Left lung (tissue), 10 donors: ENCODE results near the gene SEPTIN5. TPM values are rescaled to one million over a fixed set of nuclear protein-coding genes. Genes with fewer than 3 reads are reported as not detected.

Experiments
- ATAC-seq: fragments of 200-7000 bp; cut with Tn5 transposase; one replicate; pipeline ENCODE4 v1.9.1; 2020; ENCODE audit warnings: moderate library complexity
- DNase-seq, 4 donors: peaks; one replicate each; pipeline ENCODE4 v3.0.0-alpha.2; 2013 to 2020
- H3K27ac ChIP-seq, 2 donors: fragments of 200-600 bp; sonication (generic) in 1 of 2; one replicate each; pipeline versions ENCODE4 v1.5.0 to v1.8.0; 2020 to 2021
- H3K27me3 ChIP-seq, 2 donors: fragments of 200-600 bp; sonication (generic) in 1 of 2; one replicate each; pipeline versions ENCODE4 v1.5.0 to v1.8.0; 2020 to 2021
- H3K36me3 ChIP-seq, 2 donors: fragments of 200-600 bp; sonication (generic) in 1 of 2; one replicate each; pipeline versions ENCODE4 v1.5.0 to v1.8.0; 2020 to 2021
- H3K4me1 ChIP-seq, 2 donors: fragments of 200-600 bp; one replicate each; pipeline ENCODE4 v1.8.0; 2021
- H3K4me3 ChIP-seq, 2 donors: fragments of 200-600 bp; sonication (generic) in 1 of 2; one replicate each; pipeline versions ENCODE4 v1.5.0 to v1.8.0; 2020 to 2021; ENCODE audit warnings: mild to moderate bottlenecking in 1 of 2
- H3K9me3 ChIP-seq, 2 donors: fragments of 200-600 bp; sonication (generic) in 1 of 2; one replicate each; pipeline versions ENCODE4 v1.5.0 to v1.8.0; 2020 to 2021
- intact Hi-C, 2 donors: fragments of 100-400 bp; cut with DNase I; formaldehyde crosslinking; loops; one replicate each; pipeline versions ENCODE4 v1.11.2 to v1.14.2; 2022
- polyA plus RNA-seq, 6 donors: library from polyadenylated mRNA; unstranded; fragments of 120-200 nt; gene quantifications; one replicate each; pipeline ENCODE4 v1.2.1, GENCODE V29; 2013; ENCODE audit not compliant: insufficient read length in 6 of 6
- total RNA-seq, 2 donors: library from RNA; stranded (reverse); fragmentation: NEBNext Ultra II Directional; extraction: Animal tissue kit (Norgen Biotek cat#: 25700); gene quantifications; one replicate each; pipeline ENCODE4 v1.2.1, GENCODE V29; 2021
- TF ChIP-seq, protein P1 (sequence below), 2 donors: fragments of 200-600 bp; sonication (generic) in 1 of 2; IDR thresholded peaks; one replicate each; pipeline versions ENCODE4 v1.5.0 to v1.8.0; 2021; ENCODE audit warnings: antibody characterized with exemption in 2 of 2
- donor health status: DM: no; HTN: yes; CAD: no.
- donor health status: DM: no; HTN: no; CAD: no.

The SEPTIN5 gene
- total and polyA plus RNA-seq, 8 donors, result 14.6 to 80.0 (median 63.0) TPM

GRCh38 chr22:19738664-19739447 is 24.6 kb downstream of the SEPTIN5 start:
- Histone ChIP-seq H3K9me3 (no peaks in the 10 kb centered on the region), H3K27me3 (peaks cover 0 to 11% of the 10 kb centered on the region in 2 donors)
- DNase-seq, result no peak

DNA sequence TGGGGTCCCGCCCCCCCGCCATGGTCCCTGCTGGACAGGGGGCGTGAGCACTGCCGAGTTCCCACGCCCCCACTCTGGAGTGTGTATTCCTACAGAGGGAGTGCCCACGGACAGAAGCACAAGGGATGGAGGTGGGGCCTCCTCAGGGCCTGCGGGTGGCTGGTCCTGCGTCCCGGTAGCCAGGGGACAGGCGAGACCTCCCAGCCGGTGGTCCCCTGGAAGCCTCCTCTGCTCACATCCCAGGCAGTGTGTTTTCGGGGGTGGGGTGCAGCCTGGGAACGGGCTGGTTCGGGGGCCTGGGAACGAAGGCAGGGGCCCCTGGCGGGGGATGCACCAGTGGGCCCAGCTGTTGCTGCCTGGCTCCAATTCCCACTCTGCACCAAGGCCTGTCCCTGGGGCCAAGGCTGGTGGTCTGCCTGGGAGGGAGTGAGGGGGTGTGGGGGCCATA is 25.2 kb downstream of the SEPTIN5 start:
- Histone ChIP-seq H3K27me3 (peaks cover 0 to 11% of the 10 kb centered on the region in 2 donors), H3K9me3 (no peaks in the 10 kb centered on the region), H3K36me3 (no peaks in the 10 kb centered on the region), H3K4me3 (no peak overlapping the region), H3K4me1 (no peaks in the 10 kb centered on the region), H3K27ac (no peak overlapping the region)
- intact Hi-C loops, result no loop called here
- no peak for ATAC-seq
- DNase-seq, result no peak
- TF ChIP-seq, protein P1, sequence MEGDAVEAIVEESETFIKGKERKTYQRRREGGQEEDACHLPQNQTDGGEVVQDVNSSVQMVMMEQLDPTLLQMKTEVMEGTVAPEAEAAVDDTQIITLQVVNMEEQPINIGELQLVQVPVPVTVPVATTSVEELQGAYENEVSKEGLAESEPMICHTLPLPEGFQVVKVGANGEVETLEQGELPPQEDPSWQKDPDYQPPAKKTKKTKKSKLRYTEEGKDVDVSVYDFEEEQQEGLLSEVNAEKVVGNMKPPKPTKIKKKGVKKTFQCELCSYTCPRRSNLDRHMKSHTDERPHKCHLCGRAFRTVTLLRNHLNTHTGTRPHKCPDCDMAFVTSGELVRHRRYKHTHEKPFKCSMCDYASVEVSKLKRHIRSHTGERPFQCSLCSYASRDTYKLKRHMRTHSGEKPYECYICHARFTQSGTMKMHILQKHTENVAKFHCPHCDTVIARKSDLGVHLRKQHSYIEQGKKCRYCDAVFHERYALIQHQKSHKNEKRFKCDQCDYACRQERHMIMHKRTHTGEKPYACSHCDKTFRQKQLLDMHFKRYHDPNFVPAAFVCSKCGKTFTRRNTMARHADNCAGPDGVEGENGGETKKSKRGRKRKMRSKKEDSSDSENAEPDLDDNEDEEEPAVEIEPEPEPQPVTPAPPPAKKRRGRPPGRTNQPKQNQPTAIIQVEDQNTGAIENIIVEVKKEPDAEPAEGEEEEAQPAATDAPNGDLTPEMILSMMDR (IDR thresholded peaks at IDR 0.05), result no peak

More at GRCh38 chr22:19738664-19739447, 24.6 kb downstream of the SEPTIN5 start:
- Histone ChIP-seq H3K4me3 (no peak overlapping the region), H3K4me1 (no peaks in the 10 kb centered on the region), H3K27ac (no peak overlapping the region), H3K36me3 (no peaks in the 10 kb centered on the region)
- TF ChIP-seq, protein P1 (IDR thresholded peaks at IDR 0.05), result no peak
- intact Hi-C loops, result no loop called here
- no peak for ATAC-seq

GRCh38 chr22:19739911-19740449 is 25.7 kb downstream of the SEPTIN5 start:
- TF ChIP-seq, protein P1 (IDR thresholded peaks at IDR 0.05), result no peak
- DNase-seq, result no peak
- Histone ChIP-seq H3K27ac (no peak overlapping the region), H3K4me1 (no peaks in the 10 kb centered on the region), H3K4me3 (no peak overlapping the region), H3K27me3 (peaks cover 0 to 11% of the 10 kb centered on the region in 2 donors), H3K9me3 (no peaks in the 10 kb centered on the region), H3K36me3 (no peaks in the 10 kb centered on the region)
- no peak for ATAC-seq
- intact Hi-C loops, result no loop called here

DNA sequence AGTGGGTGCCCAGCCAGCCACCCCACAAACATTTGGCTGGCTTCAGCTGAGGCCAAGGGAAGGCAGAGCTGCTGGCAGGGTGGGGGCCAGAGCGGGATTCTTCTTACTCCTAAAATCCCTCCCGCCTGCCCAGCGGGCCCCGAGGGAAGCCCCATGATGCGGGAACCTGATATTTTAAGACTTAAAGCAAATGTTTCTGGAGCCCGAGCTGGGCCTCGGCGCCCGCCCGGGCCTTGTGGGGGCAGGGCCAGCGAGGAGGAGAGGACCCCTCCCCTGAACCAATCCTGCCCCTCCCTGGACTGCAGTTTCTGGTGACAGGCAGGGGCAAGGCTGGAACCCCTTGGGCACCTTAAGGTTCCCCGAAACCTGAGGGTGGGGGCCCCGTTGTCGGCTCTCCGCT is 26.3 kb downstream of the SEPTIN5 start:
- H3K9me3 ChIP-seq, result no peaks in the 10 kb centered on the region
- intact Hi-C loops, result no loop called here
- H3K4me1 ChIP-seq, result no peaks in the 10 kb centered on the region
- no peak for DNase-seq
- ATAC-seq, result no peak
- no peak overlapping the region for H3K4me3 ChIP-seq
- TF ChIP-seq, protein P1 (IDR thresholded peaks at IDR 0.05), result no peak
- peaks cover 0 to 11% of the 10 kb centered on the region in 2 donors for H3K27me3 ChIP-seq
- H3K27ac ChIP-seq, result no peak overlapping the region
- no peaks in the 10 kb centered on the region for H3K36me3 ChIP-seq

DNA sequence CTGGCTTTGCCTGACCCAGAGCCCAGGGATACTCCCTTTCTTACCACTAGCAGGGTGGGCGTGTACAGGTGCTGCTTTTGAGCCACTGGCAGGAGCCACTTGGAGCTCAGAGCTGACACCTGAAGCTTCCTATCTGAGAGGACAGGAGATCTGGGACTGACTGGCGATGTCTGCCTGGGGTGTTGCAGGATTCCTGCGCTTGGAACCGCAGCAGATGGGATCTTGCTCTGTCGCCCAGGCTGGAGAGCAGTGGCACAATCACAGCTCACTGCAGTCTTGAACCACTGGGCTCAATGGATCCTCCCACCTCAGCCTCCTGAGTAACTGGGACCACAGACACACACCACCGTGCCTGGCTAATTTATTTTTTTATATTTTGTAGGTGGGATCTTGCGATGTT is 26.8 kb downstream of the SEPTIN5 start:
- TF ChIP-seq, protein P1 (IDR thresholded peaks at IDR 0.05), result no peak
- Histone ChIP-seq H3K4me1 (no peaks in the 10 kb centered on the region), H3K27me3 (peaks cover 0 to 11% of the 10 kb centered on the region in 2 donors), H3K36me3 (no peaks in the 10 kb centered on the region), H3K27ac (no peak overlapping the region), H3K9me3 (no peaks in the 10 kb centered on the region), H3K4me3 (no peak overlapping the region)
- intact Hi-C loops, result no loop called here
- ATAC-seq (no peak), DNase-seq (no peak)
